Bronchial epithelial cell (primary cell): ENCODE data around the gene NUP88. TPM values are rescaled to one million over a fixed set of nuclear protein-coding genes. Genes with fewer than 3 reads are reported as not detected.

ENCODE experiments used
- DNase-seq: peaks from one replicate; pipeline ENCODE4 v3.0.0-alpha.2; 2010; ENCODE audit warnings: low read depth
- FAIRE-seq: peaks from 2 replicates; lab custom pipeline; 2011; peaks lifted over from hg19 to GRCh38; lab: Jason Lieb, UNC
- H3K27me3 ChIP-seq: 2 replicates; pipeline ENCODE4 v1.5.1; 2011; ENCODE audit warnings: low read length; ENCODE audit not compliant: control insufficient read depth, insufficient read depth
- H3K36me3 ChIP-seq: 2 replicates; pipeline ENCODE4 v1.5.1; 2011; ENCODE audit warnings: low read length; ENCODE audit not compliant: control insufficient read depth, insufficient read depth
- H3K4me3 ChIP-seq: 2 replicates; pipeline ENCODE4 v1.5.1; 2011; ENCODE audit warnings: mild to moderate bottlenecking, low read depth, low read length, control low read depth
- total RNA-seq: library from RNA; depleted of rRNA; stranded (reverse); fragments of >200 nt; gene quantifications from 2 replicates; pipeline ENCODE4 v1.2.1, GENCODE V29; 2014
- TF ChIP-seq, protein P1 (sequence below): IDR thresholded peaks from 2 replicates; pipeline ENCODE4 v1.5.1; 2011; ENCODE audit warnings: mild to moderate bottlenecking, moderate library complexity, low read length, control low read depth, inconsistent platforms; ENCODE audit not compliant: insufficient read depth, severe bottlenecking

Gene NUP88
- total RNA-seq, 1 donor from 2014 or later: 82.1 TPM

DNA sequence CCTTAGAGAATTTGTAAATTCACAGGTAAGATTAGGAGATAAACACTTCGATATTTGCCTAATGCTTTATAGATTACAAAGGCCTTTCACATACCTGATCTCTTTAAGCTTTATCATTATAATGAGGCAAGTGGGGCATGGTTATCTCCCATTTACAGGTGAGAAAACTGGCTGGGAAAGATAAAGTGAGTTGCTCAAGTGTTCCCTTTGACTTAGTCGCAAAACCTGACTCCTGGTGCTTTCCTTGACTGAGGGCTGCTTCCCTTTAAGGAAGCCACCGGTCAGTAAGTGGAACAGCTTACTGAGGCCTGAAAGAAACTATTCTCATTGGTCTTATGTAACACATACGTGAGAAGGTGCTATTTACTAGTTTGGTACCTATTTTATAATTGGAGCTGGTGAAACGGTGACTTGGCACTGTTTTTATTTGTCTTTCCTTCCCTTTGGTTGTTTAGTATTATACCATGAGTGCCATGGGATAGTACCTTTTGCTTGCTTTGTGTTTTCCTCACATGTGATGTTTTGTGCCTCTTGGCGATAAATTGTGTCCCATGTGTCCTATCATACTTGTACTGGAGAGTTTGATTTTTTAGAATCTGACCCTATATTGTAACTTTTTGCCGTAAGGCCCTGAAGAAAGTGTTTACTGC, 57.2 kb downstream of the NUP88 start:
- FAIRE-seq: no peak
- TF ChIP-seq, protein P1, sequence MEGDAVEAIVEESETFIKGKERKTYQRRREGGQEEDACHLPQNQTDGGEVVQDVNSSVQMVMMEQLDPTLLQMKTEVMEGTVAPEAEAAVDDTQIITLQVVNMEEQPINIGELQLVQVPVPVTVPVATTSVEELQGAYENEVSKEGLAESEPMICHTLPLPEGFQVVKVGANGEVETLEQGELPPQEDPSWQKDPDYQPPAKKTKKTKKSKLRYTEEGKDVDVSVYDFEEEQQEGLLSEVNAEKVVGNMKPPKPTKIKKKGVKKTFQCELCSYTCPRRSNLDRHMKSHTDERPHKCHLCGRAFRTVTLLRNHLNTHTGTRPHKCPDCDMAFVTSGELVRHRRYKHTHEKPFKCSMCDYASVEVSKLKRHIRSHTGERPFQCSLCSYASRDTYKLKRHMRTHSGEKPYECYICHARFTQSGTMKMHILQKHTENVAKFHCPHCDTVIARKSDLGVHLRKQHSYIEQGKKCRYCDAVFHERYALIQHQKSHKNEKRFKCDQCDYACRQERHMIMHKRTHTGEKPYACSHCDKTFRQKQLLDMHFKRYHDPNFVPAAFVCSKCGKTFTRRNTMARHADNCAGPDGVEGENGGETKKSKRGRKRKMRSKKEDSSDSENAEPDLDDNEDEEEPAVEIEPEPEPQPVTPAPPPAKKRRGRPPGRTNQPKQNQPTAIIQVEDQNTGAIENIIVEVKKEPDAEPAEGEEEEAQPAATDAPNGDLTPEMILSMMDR: no peak
- no peak for DNase-seq
- Histone ChIP-seq H3K27me3 (no peaks in the 10 kb centered on the region), H3K36me3 (peaks cover 10% of the 10 kb centered on the region), H3K4me3 (no peak overlapping the region)

DNA sequence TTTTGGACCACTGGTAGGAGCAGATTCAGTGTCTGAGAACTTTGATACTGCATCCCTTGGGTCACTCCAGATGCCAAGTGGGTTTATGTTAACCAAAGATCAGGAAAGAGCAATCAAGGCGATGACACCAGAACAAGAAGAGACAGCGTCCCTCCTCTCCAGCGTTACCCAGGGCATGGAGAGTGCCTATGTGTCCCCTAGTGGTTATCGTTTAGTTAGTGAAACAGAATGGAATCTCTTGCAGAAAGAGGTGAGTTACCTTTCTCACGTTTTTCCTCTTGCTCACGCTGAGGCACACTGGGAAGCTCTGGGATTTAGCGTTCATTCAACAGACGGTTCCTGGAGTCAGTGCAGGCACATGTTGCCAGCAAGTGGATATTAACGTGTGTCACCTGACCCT, 58.0 kb downstream of the NUP88 start:
- H3K27me3 ChIP-seq: no peaks in the 10 kb centered on the region
- TF ChIP-seq, protein P1: no peak
- no peak overlapping the region for H3K4me3 ChIP-seq
- FAIRE-seq (peak; percentile 86), DNase-seq (no peak)
- peaks cover 10% of the 10 kb centered on the region for H3K36me3 ChIP-seq

DNA sequence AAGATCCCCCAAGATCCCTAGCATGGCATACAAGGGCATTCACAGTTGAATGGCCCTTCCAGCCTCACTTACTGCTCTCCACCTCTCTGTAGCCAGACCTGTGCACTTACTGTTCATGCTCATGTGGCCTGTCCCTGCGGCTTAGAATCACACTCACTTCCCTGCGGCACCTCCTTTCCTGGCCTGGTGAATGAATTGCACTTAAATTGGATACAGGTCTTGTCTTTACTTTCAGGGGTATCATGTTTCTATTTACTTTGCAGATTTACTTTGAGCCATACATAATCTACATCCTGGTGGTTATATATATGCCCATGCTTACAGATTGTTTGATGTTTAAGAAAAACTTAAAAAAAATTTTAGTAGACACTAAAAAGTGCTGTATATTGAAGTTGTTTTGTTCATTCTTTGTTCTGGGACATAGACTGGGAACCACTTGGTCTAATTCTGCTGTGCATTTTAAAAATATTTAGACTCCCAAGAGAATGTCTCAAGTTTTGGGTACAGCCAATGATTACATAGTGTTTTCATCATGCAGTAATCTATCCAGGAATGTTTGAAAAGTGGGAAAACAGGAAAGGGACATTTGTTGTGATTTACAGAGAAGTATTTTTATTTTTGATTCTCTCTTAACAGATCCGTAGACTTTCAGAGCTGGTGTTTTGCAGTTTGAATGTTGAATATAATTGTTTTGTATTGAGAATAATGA, 63.9 kb downstream of the NUP88 start:
- peak; percentile 74 for DNase-seq
- TF ChIP-seq, protein P1: no peak
- peaks cover 5% of the 10 kb centered on the region for H3K36me3 ChIP-seq
- H3K4me3 ChIP-seq: no peak overlapping the region
- H3K27me3 ChIP-seq: no peaks in the 10 kb centered on the region
- FAIRE-seq: no peak

DNA sequence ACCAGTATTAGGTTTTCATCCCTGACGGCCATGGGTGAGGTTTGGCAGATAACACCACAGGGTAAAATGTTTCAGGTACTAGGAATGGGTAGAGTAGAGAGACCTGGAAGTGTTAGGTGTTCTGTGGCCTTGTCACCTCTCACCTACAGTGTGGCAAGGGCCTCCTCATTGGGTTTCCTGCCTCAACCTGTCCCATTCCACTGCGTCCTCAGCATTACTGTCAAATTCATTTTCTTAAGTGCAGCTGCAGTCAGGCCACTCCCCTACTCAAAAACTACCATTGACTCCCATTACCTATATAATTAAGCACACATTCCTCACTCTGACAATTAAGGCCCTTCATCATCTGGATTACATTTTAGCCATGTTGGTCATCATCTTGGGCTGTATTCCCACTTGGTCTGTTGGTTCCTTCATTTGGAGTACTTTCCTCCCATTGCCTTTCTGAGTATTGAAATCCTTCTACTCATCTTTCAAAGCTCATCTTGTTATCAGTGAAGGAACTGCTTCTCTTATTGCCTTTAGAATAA, 64.5 kb downstream of the NUP88 start:
- peak; percentile 68 for DNase-seq
- peaks cover 7% of the 10 kb centered on the region for H3K36me3 ChIP-seq

DNA sequence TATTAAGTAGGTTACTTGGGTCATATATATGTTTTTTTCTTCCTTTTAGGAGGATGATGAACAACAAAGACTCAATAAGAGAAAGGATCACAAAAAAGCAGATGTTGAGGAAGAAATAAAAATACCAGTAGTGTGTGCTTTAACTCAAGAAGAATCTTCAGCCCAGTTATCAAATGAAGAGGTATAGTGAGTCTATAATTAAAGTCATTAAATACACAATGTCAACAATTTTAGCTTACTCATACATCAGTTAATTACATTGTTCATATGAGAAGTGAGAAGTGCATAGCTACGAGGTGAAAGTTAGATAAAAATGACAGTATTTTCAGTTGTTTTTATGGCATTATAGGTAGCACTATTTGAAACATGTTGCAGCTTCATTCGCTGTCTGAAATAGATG, 65.2 kb downstream of the NUP88 start:
- TF ChIP-seq, protein P1: no peak
- no peaks in the 10 kb centered on the region for H3K27me3 ChIP-seq
- DNase-seq (no peak), FAIRE-seq (no peak)
- H3K4me3 ChIP-seq: no peak overlapping the region
- peaks cover 7% of the 10 kb centered on the region for H3K36me3 ChIP-seq

More for the DNA sequence above, 64.5 kb downstream of the NUP88 start:
- TF ChIP-seq, protein P1: no peak
- H3K27me3 ChIP-seq: no peaks in the 10 kb centered on the region
- H3K4me3 ChIP-seq: no peak overlapping the region
- FAIRE-seq: peak; percentile 50
